ENCODE data around the gene CCDC66. TPM values are rescaled to one million over a fixed set of nuclear protein-coding genes. Genes with fewer than 3 reads are reported as not detected.
"Not testable (repeated sequence)": the region's sequence is repeated elsewhere in the genome, so short reads cannot be mapped to it uniquely, and the experiment has no call there.

CCDC66 gene
- total RNA-seq, 2 experiments from 2014 or later, result 38.2 to 40.0 TPM

DNA sequence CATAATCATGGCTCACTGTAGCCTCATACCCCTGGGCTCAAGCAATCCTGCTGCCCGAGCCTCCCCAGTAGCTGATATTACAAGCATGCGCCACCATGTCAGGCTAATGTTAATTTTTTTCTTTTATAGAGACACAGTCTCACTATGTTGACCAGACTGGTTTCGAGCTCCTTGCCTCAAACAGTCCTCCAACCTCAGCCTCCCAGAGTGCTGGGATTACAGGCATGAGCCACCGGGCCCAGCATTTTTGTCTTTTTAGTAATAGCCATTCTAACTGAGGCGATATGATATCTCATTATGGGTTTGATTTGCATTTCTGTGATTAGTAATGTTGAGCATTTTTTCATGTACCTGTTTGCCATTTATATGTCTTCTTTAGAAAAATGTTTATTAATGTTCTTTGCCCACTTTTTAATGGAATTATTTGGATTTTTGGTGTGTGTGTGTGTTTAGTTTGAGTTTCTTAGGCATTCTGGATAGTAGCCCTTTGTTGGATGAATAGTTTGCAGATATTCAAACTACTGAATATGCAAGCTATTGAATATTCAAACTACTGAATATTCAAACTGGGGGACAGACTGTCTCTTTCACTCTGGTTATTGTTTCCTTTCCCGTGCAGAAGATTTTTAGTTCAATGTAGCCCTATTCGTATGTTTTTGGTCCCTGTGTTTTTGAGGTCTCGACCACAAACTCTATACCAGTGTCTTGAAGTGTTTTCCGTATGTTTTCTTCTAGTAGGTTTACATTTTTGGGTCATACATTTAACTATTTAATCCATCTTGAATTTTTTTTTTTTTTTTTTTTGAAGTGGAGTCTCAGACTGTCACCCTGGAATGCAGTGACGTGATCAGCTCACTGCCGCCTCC is 39.2 kb downstream of the CCDC66 start:
- Mint-ChIP-seq H3K4me1 (peaks cover 55% of the 10 kb centered on the region), H3K27me3 (no peaks in the 10 kb centered on the region), H3K27ac (no peak overlapping the region), H3K9me3 (peaks cover 30% of the 10 kb centered on the region), H3K36me3 (ENCODE audit: low read depth) (peaks cover 66% of the 10 kb centered on the region), H3K4me3 (no peak overlapping the region)
- DNase-seq, result no peak
- POLR2A ChIA-PET, result no interaction called here
- CTCF ChIA-PET, result interaction anchor here (0.6 kb wide), 1 partner anchor 203 kb away, joined by 3 read pairs; no protein-coding TSS in a partner anchor

DNA sequence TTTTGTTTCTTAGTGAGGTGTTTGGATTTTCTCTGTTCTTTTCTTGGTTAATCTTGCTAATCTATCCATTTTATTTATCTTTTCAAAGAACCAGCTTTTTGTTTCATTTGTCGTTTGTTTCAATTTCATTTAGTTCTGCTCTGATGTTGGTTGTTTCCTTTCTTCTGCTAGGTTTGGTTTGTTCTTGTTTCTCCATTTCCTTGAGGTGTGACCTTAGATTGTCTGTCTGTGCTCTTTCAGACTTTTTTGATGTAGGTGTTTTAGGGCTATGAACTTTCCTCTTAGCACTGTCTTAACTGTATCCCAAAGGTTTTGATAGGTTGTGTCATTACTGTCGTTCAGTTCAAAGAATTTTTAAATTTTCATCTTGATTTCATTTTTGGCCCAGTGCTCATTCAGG is 51.5 kb downstream of the CCDC66 start:
- DNase-seq, CTCF ChIA-PET, POLR2A ChIA-PET, H3K27me3 Mint-ChIP-seq: not testable (repeated sequence)
- Mint-ChIP-seq H3K36me3 (ENCODE audit: low read depth) (peaks cover 98% of the 10 kb centered on the region), H3K9me3 (peaks cover 62% of the 10 kb centered on the region), H3K4me1 (peaks cover 62% of the 10 kb centered on the region), H3K4me3 (peak overlapping the region; percentile 33), H3K27ac (peak overlapping the region; percentile 86)

DNA sequence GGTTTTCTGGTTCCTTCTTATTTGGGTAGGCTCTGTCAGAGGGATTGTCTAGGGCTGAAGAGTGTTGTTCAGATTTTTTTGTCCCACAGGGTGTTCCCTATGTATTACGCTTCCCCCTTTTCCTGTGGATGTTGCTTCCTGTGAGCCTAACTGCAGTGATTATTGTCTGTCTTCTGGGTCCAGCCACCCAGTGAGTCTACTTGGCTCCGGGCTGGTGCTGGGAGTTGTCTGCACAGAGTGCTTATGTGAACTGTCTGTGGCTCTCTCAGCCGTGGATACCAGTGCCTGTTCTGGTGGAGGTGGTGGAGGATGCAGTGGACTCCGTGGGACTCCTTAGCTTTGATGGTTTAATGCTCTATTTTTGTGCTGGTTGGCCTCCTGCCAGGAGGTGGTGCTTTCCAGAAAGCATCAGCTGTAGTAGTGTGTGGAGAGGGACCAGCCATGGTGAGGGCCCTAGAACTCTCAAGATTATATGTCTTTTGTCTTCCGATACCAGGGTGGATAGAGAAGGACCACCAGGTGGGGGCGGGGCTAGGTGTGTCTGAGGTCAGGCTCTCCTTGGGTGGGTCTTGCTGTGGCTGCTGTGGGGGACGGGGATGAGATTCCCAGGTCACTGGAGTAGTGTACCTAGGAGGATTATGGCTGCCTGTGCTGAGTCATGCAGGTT is 53.8 kb downstream of the CCDC66 start:
- Mint-ChIP-seq H3K27ac (no peak overlapping the region), H3K4me3 (no peak overlapping the region), H3K36me3 (ENCODE audit: low read depth) (peaks cover 86% of the 10 kb centered on the region), H3K27me3 (no peaks in the 10 kb centered on the region), H3K9me3 (peaks cover 49% of the 10 kb centered on the region), H3K4me1 (peaks cover 65% of the 10 kb centered on the region)
- ChIA-PET POLR2A (interaction anchor here (0.6 kb wide), 1 partner anchor 1612 kb away, joined by 3 read pairs; no protein-coding TSS in a partner anchor), CTCF (interaction anchor here (0.7 kb wide), 1 partner anchor 12 kb away, joined by 3 read pairs; no protein-coding TSS in a partner anchor)
- no peak for DNase-seq

DNA sequence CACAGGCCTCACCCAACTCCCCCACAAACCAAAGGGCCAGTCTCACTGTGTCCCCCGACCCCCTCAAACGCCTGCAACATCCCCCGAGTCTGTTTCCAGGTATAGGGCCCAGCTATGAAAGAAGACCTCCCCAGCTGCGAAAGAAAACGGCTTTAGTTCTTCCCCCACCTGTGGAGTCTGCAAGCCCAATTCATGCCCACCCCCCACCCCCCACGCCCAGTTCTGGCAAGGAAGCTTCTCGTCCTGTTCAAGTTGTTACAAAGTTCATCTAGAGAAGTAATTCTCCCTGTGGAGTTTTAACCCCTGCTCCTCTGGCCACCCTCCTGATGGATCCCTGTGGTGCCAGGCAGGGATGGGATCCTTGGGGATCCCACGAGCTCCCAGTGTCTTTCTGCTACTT is 54.4 kb downstream of the CCDC66 start:
- peaks cover 86% of the 10 kb centered on the region for H3K36me3 Mint-ChIP-seq (ENCODE audit: low read depth)
- no peak for DNase-seq
- peaks cover 67% of the 10 kb centered on the region for H3K4me1 Mint-ChIP-seq
- ChIA-PET POLR2A (no interaction called here), CTCF (interaction anchor here (0.7 kb wide), 1 partner anchor 13 kb away, joined by 3 read pairs; no protein-coding TSS in a partner anchor)
- H3K27ac Mint-ChIP-seq, result peak overlapping the region; percentile 80
- H3K27me3 Mint-ChIP-seq, result no peaks in the 10 kb centered on the region
- H3K9me3 Mint-ChIP-seq, result peaks cover 49% of the 10 kb centered on the region
- H3K4me3 Mint-ChIP-seq, result no peak overlapping the region

DNA sequence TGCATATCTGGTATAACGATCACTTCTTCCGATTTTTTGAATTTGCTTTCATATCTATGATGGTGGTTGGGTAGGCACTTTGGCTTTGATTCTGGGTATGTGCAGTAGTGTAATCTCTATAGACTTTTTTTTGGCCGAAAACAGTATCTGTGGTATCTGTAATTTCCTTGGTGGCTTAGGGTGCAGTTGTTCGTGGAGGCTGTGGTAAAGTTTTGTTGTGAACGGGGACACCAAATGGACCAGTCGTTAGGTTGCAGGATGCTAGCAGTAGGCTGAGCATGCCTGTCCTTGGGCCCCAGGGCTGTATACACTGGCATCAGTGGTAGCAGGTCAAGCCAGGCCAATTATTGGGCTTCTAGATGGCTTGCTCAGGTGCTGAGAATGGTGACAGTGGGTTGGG is 55.2 kb downstream of the CCDC66 start:
- Mint-ChIP-seq H3K27ac (peak overlapping the region; percentile 80), H3K4me3 (peak overlapping the region; percentile 2), H3K36me3 (ENCODE audit: low read depth) (peaks cover 85% of the 10 kb centered on the region), H3K9me3 (peaks cover 44% of the 10 kb centered on the region), H3K27me3 (no peaks in the 10 kb centered on the region), H3K4me1 (peaks cover 70% of the 10 kb centered on the region)
- POLR2A ChIA-PET, result no interaction called here
- CTCF ChIA-PET, result no interaction called here
- DNase-seq, result peak; percentile 31

DNA sequence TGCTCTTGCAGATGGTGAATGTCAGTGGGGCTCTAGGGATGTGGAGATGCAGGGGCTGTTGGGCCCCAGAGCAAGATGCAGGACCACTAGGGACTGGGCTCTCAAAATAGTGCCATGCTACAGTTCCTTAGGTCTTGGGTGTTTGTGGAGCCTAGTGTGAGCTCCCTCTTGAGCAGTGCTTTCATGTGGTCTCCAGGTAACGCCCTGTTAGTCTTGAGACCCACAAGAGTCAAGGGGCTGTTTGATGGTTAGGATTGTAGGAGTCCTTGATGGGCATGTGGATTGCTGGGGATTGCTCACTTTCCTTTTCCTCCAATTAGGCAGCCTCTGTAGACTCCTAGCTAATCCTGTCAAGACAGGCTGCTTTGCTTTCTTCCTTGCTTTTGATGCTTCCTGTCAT is 56.0 kb downstream of the CCDC66 start:
- Mint-ChIP-seq H3K4me3 (no peak overlapping the region), H3K27ac (peak overlapping the region; percentile 80), H3K4me1 (peaks cover 64% of the 10 kb centered on the region), H3K9me3 (peaks cover 40% of the 10 kb centered on the region), H3K27me3 (no peaks in the 10 kb centered on the region), H3K36me3 (ENCODE audit: low read depth) (peaks cover 85% of the 10 kb centered on the region)
- CTCF ChIA-PET, result no interaction called here
- DNase-seq, result peak; percentile 22
- POLR2A ChIA-PET, result no interaction called here

DNA sequence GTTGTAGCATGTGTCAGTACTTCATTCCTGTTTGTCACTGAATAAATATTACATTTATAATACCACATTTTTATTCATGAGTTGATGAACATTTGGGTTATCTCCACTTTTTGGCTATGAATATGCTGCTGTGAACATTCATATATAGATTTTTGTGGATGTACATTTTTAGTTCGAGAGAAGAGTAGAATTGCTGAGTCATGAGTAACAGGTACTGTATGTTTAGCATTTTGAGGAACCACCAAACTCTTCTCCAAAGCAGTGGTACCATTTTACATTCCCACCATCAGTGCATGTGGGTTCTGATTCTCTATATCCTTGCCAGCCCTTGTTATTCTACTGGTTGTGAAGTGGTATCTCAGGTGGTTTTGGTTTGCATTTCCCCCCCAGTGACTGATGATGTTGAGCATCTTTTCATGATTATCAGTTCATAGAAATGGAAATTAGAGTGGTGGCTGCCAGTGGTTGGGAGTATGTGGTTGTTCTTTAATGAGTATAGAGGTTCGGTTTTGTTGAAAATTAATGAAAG is 59.6 kb downstream of the CCDC66 start:
- Mint-ChIP-seq H3K4me1 (peaks cover 31% of the 10 kb centered on the region), H3K36me3 (ENCODE audit: low read depth) (peaks cover 82% of the 10 kb centered on the region), H3K27me3 (no peaks in the 10 kb centered on the region), H3K27ac (no peak overlapping the region), H3K4me3 (no peak overlapping the region), H3K9me3 (peaks cover 12% of the 10 kb centered on the region)
- CTCF ChIA-PET, result no interaction called here
- POLR2A ChIA-PET, result no interaction called here
- DNase-seq, result no peak

DNA sequence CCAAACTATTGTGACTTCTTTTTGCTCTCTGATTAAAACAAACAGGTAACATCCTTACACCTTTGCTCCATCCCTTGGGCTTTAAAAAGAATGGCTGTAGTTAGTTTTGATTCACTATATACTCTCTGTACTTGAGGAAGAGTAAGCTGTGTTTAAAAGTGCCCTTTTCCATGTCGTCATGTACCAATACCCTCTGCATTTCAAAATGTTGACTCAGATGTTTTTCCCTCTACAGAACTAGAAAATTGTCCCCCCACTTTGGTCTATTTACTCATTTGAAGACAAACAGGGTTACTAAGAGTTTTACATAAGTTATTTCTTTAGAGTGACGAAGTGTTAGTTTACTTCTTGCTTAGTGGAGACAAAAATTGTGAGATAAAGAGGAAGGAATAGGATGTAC is 63.4 kb downstream of the CCDC66 start:
- no peaks in the 10 kb centered on the region for H3K27me3 Mint-ChIP-seq
- H3K9me3 Mint-ChIP-seq, result peaks cover 2% of the 10 kb centered on the region
- CTCF ChIA-PET, result interaction anchor here (1.4 kb wide), 1 partner anchor 100 kb away, joined by 3 read pairs; no protein-coding TSS in a partner anchor
- no peak overlapping the region for H3K4me3 Mint-ChIP-seq
- H3K27ac Mint-ChIP-seq, result peak overlapping the region; percentile 10
- DNase-seq, result no peak
- H3K36me3 Mint-ChIP-seq (ENCODE audit: low read depth), result peaks cover 81% of the 10 kb centered on the region
- H3K4me1 Mint-ChIP-seq, result peaks cover 9% of the 10 kb centered on the region
- POLR2A ChIA-PET, result no interaction called here

DNA sequence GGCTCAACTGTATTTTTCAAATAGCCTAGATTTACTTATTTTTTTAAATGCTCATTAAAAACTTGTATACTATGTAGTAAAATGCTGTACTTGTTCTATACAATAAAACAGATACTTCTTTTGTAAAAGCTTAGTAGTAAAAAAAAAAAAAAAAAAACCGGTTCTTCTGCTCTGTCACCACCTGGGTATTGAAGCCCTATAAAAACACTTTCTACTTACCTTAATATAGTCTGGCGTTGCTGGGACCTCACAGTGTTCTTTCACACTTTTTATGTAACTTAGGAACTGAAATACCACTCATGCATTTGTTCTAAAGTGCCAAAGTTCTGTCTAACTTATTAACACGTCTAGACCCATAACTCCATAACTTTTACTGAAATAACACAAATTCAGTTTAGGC is 64.7 kb downstream of the CCDC66 start:
- peaks cover 4% of the 10 kb centered on the region for H3K4me1 Mint-ChIP-seq
- ChIA-PET POLR2A (no interaction called here), CTCF (interaction anchor here (1.4 kb wide), 1 partner anchor 98 kb away, joined by 3 read pairs; no protein-coding TSS in a partner anchor)
- DNase-seq, result no peak
- peaks cover 1% of the 10 kb centered on the region for H3K9me3 Mint-ChIP-seq
- H3K27ac Mint-ChIP-seq, result no peak overlapping the region
- peaks cover 73% of the 10 kb centered on the region for H3K36me3 Mint-ChIP-seq (ENCODE audit: low read depth)
- H3K27me3 Mint-ChIP-seq, result no peaks in the 10 kb centered on the region
- H3K4me3 Mint-ChIP-seq, result no peak overlapping the region

DNA sequence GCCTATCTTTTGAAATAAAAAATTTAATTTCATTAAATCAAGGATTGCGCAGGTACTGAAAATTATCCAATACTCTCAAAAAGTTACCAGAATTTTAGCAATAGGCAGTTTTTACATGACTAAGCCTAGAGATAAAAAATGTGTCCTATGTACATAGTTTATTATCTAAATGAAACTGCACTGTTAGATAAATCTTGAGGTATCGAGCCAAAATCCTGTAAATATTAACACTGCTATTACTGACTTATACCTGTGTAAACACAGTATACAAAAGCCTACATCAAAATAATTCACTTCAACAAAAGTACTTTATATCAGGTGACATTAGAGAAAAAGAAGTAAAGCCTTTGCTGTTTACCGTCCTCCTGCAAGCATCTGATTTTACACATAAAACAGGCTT is 65.4 kb downstream of the CCDC66 start:
- Mint-ChIP-seq H3K27me3 (no peaks in the 10 kb centered on the region), H3K36me3 (ENCODE audit: low read depth) (peaks cover 73% of the 10 kb centered on the region), H3K9me3 (no peaks in the 10 kb centered on the region), H3K4me1 (peaks cover 2% of the 10 kb centered on the region), H3K27ac (no peak overlapping the region), H3K4me3 (no peak overlapping the region)
- ChIA-PET CTCF (no interaction called here), POLR2A (no interaction called here)
- no peak for DNase-seq

DNA sequence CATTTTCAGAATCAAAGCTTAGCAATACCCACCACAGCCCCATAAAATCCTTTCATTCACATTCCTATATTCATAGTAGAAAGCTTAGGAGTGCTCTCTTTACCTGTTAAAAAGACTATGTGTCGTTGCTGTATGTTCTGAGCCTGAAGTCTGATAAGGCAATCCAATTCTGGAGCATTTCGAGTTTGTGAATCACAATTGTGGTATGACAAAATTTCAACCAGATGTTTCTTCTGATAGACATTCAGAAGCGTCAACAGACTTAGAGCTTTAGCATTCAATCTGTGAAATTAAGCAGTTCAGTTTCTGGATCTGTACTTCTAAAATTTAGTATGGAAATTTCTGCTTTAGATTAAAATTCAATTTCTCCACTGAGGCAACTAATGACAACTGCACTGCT is 67.8 kb downstream of the CCDC66 start:
- peaks cover 64% of the 10 kb centered on the region for H3K36me3 Mint-ChIP-seq (ENCODE audit: low read depth)
- H3K27ac Mint-ChIP-seq, result no peak overlapping the region
- no peaks in the 10 kb centered on the region for H3K9me3 Mint-ChIP-seq
- POLR2A ChIA-PET, result interaction anchor here (0.7 kb wide), 1 partner anchor 43 kb away, joined by 3 read pairs; no protein-coding TSS in a partner anchor
- H3K4me1 Mint-ChIP-seq, result no peaks in the 10 kb centered on the region
- no peak for DNase-seq
- H3K4me3 Mint-ChIP-seq, result no peak overlapping the region
- CTCF ChIA-PET, result interaction anchor here (0.6 to 0.9 kb wide), 4 partner anchors 23 to 349 kb away, joined by 3 to 4 read pairs (median 4); no protein-coding TSS in a partner anchor
- no peaks in the 10 kb centered on the region for H3K27me3 Mint-ChIP-seq

DNA sequence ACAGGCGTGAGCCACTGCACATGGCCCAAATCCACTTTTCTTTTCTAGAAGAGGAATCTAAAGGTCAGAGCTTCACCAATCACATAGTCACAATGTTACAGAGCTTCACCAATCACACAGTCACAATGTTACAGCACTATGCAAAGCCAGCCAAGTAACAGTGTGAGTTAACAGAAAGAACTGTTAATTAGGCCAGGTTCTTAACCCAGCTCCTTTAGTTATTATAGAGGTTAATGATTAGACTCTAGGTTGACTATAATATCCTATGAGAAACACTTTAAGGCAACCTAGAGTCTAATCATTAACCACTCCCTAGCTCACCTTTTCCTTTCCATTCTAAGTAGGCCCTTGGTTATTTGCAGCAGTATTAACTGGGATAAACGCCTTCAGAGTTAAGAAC is 72.1 kb downstream of the CCDC66 start:
- Mint-ChIP-seq H3K27ac (no peak overlapping the region), H3K4me3 (no peak overlapping the region), H3K27me3 (no peaks in the 10 kb centered on the region), H3K9me3 (no peaks in the 10 kb centered on the region), H3K36me3 (ENCODE audit: low read depth) (peaks cover 50% of the 10 kb centered on the region), H3K4me1 (peaks cover 2% of the 10 kb centered on the region)
- ChIA-PET CTCF (interaction anchor here (0.6 to 2.0 kb wide), 7 partner anchors 10 to 173 kb away, joined by 3 to 5 read pairs (median 3); partner anchors contain the start of genes ARHGEF3 and CCDC66), POLR2A (interaction anchor here (0.7 kb wide), 1 partner anchor 215 kb away, joined by 4 read pairs; no protein-coding TSS in a partner anchor)
- no peak for DNase-seq

Measured in activated CD4-positive, alpha-beta T cell treated with anti-CD3 and anti-CD28 coated beads, Interleukin-2, amount 10 ng/mL, durations not matched to agents 7 days and 5 days (primary cell).